WERI-Rb-1 (cell line): ENCODE data around the gene ZNF500.

Source experiments
- DNase-seq: peaks from one replicate; pipeline ENCODE4 v3.0.0-alpha.2; 2020
- H3K27ac ChIP-seq: fragments of 250-450 bp; sonication (Bioruptor Pico); 2 replicates; pipeline ENCODE4 v1.5.1; 2020; ENCODE audit warnings: mild to moderate bottlenecking, moderate library complexity
- H3K27me3 ChIP-seq: fragments of 250-450 bp; sonication (Bioruptor Pico); 2 replicates; pipeline ENCODE4 v1.5.1; 2021; ENCODE audit warnings: mild to moderate bottlenecking, low read depth, moderate library complexity; ENCODE audit not compliant: insufficient read depth, severe bottlenecking
- H3K36me3 ChIP-seq: fragments of 250-450 bp; sonication (Bioruptor Pico); 2 replicates; pipeline ENCODE4 v1.5.1; 2020; ENCODE audit warnings: mild to moderate bottlenecking, moderate library complexity
- H3K4me3 ChIP-seq: 2 replicates; pipeline ENCODE4 v1.5.1; 2011; ENCODE audit warnings: low read depth, mild to moderate bottlenecking, control low read depth, low read length
- H3K9me3 ChIP-seq: fragments of 250-450 bp; sonication (Bioruptor Pico); 2 replicates; pipeline ENCODE4 v1.5.1; 2021; ENCODE audit warnings: mild to moderate bottlenecking, moderate library complexity; ENCODE audit not compliant: severe bottlenecking
- CTCF ChIP-seq: IDR thresholded peaks from 2 replicates; pipeline ENCODE4 v1.5.1; 2011; ENCODE audit warnings: low read depth, mild to moderate bottlenecking, control low read depth, inconsistent platforms, low read length

The ZNF500 gene

GRCh38 chr16:4728676-4729075, 38.3 kb downstream of the ZNF500 start:
- DNase-seq: no peak
- Histone ChIP-seq H3K27me3 (no peaks in the 10 kb centered on the region), H3K27ac (no peak overlapping the region), H3K36me3 (peaks cover 58% of the 10 kb centered on the region), H3K4me3 (no peak overlapping the region), H3K9me3 (no peaks in the 10 kb centered on the region)
- TF ChIP-seq CTCF: no peak

- Histone ChIP-seq H3K9me3 (no peaks in the 10 kb centered on the region), H3K27ac (no peak overlapping the region), H3K36me3 (peaks cover 67% of the 10 kb centered on the region), H3K27me3 (no peaks in the 10 kb centered on the region), H3K4me3 (no peak overlapping the region)
- TF ChIP-seq CTCF: no peak
- DNase-seq: no peak
These were observed 40.3 kb downstream of the ZNF500 start for GRCh38 chr16:4726616-4727015.

GRCh38 chr16:4724661-4725270, 42.2 kb downstream of the ZNF500 start:
- Histone ChIP-seq H3K4me3 (no peak overlapping the region), H3K36me3 (peaks cover 55% of the 10 kb centered on the region), H3K27ac (no peak overlapping the region), H3K9me3 (no peaks in the 10 kb centered on the region), H3K27me3 (no peaks in the 10 kb centered on the region)
- no peak for TF ChIP-seq CTCF
- no peak for DNase-seq

DNA sequence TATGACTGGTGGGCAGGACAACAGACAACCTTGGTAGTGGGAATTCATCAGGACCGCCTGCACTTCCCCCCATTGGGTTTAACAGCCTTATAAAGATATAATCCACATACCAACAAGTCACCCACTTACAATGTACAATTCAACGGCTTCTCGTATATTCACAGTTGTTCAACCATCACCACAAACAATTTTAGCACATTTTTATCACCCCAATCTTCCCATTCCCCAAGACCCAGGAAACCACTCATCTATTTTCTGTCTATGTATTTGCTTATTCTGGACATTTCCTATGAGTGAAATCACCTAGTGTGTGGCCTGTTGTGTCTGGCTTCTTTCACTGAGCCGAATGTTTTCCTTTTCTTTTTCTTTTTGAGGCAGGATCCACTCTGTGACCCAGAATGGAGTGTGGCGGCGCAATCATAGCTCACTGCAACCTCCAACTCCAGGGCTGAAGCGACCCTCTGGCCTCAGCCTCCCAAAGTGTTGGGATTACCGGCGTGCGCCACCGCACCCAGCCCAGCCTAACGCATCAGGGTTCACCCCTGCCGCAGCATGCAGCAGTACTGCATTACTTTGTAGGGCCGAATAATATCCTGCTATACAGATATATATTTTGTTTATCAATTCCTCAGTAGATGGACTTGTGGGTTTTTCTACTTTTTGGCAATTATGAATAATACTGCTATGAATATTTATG, 43.7 kb downstream of the ZNF500 start:
- peaks cover 45% of the 10 kb centered on the region for H3K36me3 ChIP-seq

DNA sequence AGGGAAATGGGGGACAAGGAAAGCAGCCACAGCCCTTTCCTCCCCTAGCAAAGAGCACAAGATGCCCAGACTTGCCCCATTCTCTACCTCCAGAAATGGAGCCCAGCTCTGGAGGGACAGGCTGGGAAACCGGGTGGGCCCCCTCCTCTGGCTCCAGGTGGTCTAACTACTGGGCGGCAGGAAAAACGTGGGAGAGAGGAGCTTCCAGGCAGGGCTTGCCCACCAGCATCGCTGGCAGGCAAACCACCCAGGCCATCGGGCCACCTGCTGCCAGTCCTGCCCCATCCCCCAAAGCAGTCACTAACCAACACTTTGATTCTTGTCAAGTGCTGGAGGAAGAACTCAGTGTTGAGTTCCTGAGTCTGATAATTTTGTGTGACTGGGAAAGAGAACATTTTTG, 48.5 kb downstream of the ZNF500 start:
- H3K27ac ChIP-seq: no peak overlapping the region; the same call in 1 of the 2 replicates
- TF ChIP-seq CTCF: no peak

More for the DNA sequence above, 43.7 kb downstream of the ZNF500 start:
- Histone ChIP-seq H3K9me3 (no peaks in the 10 kb centered on the region), H3K27me3 (no peaks in the 10 kb centered on the region), H3K4me3 (no peak overlapping the region), H3K27ac (no peak overlapping the region)
- no peak for TF ChIP-seq CTCF
- no peak for DNase-seq

More for the DNA sequence above, 48.5 kb downstream of the ZNF500 start:
- Histone ChIP-seq H3K36me3 (peaks cover 25% of the 10 kb centered on the region), H3K27me3 (no peaks in the 10 kb centered on the region), H3K9me3 (no peaks in the 10 kb centered on the region), H3K4me3 (no peak overlapping the region)
- no peak for DNase-seq
